PC-9 (cell line): Measurements from ENCODE around the gene CTNNAL1. TPM values are rescaled to one million over a fixed set of nuclear protein-coding genes. Genes with fewer than 3 reads are reported as not detected.
A peak's percentile ranks its signal among the peaks of the same experiment; 100 is the strongest.
"Not testable (repeated sequence)": the region's sequence is repeated elsewhere in the genome, so short reads cannot be mapped to it uniquely, and the experiment has no call there.

Source experiments
- Bru-seq: library from RNA; stranded (reverse); fragments of 400-500 nt; gene quantifications from one replicate; lab custom pipeline; 2021; lab: Mats Ljungman, UMichigan
- BruChase-seq, 2 experiments: library from RNA; stranded (reverse); fragments of 400-500 nt; gene quantifications; one replicate each; lab custom pipeline; 2021; lab: Mats Ljungman, UMichigan
- BruUV-seq: library from RNA; stranded (reverse); fragments of 400-500 nt; replicated peaks from 2 replicates; lab custom pipeline; 2021; lab: Mats Ljungman, UMichigan
- CTCF ChIA-PET: fragments of 300-600 bp; sonication (Branson Sonifier 250); formaldehyde crosslinking; loops from one replicate; lab custom pipeline; 2022; ENCODE audit warnings: antibody characterized with exemption; lab: Charles Lee
- POLR2A ChIA-PET: fragments of 300-600 bp; sonication (Branson Sonifier 250); formaldehyde crosslinking; loops from one replicate; lab custom pipeline; 2022; ENCODE audit warnings: antibody characterized with exemption; ENCODE audit not compliant: unreplicated experiment; lab: Charles Lee
- DNase-seq, 2 experiments: peaks; one replicate each; pipeline versions ENCODE4 v3.0.0 to v3.0.0-alpha.2; 2015 to 2022; ENCODE audit warnings: mixed read lengths in 1 of 2
- H2AFZ ChIP-seq: fragments of 200-600 bp; sonication (generic); 2 replicates; pipeline ENCODE4 v1.8.1; 2017; ENCODE audit warnings: antibody characterized with exemption
- H3F3A ChIP-seq: fragments of 200-600 bp; sonication (generic); 2 replicates; pipeline ENCODE4 v1.8.1; 2017; ENCODE audit warnings: antibody characterized with exemption, mild to moderate bottlenecking, low read depth; ENCODE audit not compliant: insufficient read depth
- H3K27ac ChIP-seq: fragments of 200-600 bp; sonication (generic); 2 replicates; pipeline ENCODE4 v1.6.1; 2016; ENCODE audit warnings: mixed run types
- H3K27me3 ChIP-seq: fragments of 200-600 bp; sonication (generic); 2 replicates; pipeline ENCODE4 v1.6.1; 2016; ENCODE audit warnings: low read depth, mixed run types; ENCODE audit not compliant: insufficient read depth
- H3K36me3 ChIP-seq: fragments of 200-600 bp; sonication (generic); 2 replicates; pipeline ENCODE4 v1.6.1; 2016; ENCODE audit warnings: low read depth, mixed run types
- H3K4me1 ChIP-seq: fragments of 200-600 bp; sonication (generic); replicated peaks from 2 replicates; pipeline ENCODE4 v1.6.1; 2016; ENCODE audit warnings: mixed run types; ENCODE audit not compliant: insufficient read depth
- H3K4me2 ChIP-seq: fragments of 200-600 bp; sonication (generic); 2 replicates; pipeline ENCODE4 v1.6.1; 2017; ENCODE audit warnings: mixed run types
- H3K4me3 ChIP-seq: fragments of 200-600 bp; sonication (generic); 2 replicates; pipeline ENCODE4 v1.6.1; 2016; ENCODE audit warnings: mixed run types
- H3K79me2 ChIP-seq: fragments of 200-600 bp; sonication (generic); 2 replicates; pipeline ENCODE4 v1.6.1; 2017; ENCODE audit warnings: low read depth, mixed run types
- H3K9me2 ChIP-seq: fragments of 200-600 bp; sonication (generic); 2 replicates; pipeline ENCODE4 v1.8.1; 2017; ENCODE audit warnings: mild to moderate bottlenecking; ENCODE audit not compliant: insufficient read depth
- H3K9me3 ChIP-seq: fragments of 200-600 bp; sonication (generic); 2 replicates; pipeline ENCODE4 v1.8.1; 2016; ENCODE audit warnings: low read depth; ENCODE audit not compliant: insufficient read depth
- H4K20me1 ChIP-seq: fragments of 200-600 bp; sonication (generic); 2 replicates; pipeline ENCODE4 v1.8.1; 2017; ENCODE audit not compliant: insufficient read depth
- CTCF ChIP-seq: fragments of 200-600 bp; sonication (generic); conservative IDR thresholded peaks from 2 replicates; pipeline ENCODE4 v1.6.1; 2017; ENCODE audit warnings: mixed run types, antibody characterized with exemption, mild to moderate bottlenecking, moderate library complexity
- EZH2 ChIP-seq: fragments of 200-600 bp; sonication (generic); IDR thresholded peaks from 2 replicates; pipeline ENCODE4 v1.8.0; 2017; ENCODE audit warnings: antibody characterized with exemption, low read depth
- intact Hi-C: fragments of 100-400 bp; cut with micrococcal nuclease; formaldehyde crosslinking; loops from one replicate; pipeline ENCODE4 v1.10.0; 2022; ENCODE audit not compliant: unreplicated experiment
- long read RNA-seq: library from polyadenylated mRNA; stranded (forward); transcript quantifications from one replicate; pipeline ENCODE4 v2.0.0, GENCODE V29; 2022
- total RNA-seq: library from RNA; stranded (reverse); gene quantifications from 2 replicates; pipeline ENCODE4 v1.2.3, GENCODE V29; 2021

CTNNAL1 gene
- total RNA-seq (57.7 and 71.3 TPM in 2 replicates), Bru-seq, nascent RNA (percentile 94 among the genes with signal in this experiment), BruChase-seq, experiment 1, labeled RNA remaining after a 2-hour chase (percentile 90 among the genes with signal in this experiment), BruChase-seq, experiment 2, labeled RNA remaining after a 6-hour chase (percentile 82 among the genes with signal in this experiment)
- long read RNA-seq, transcript CTNNAL1-204 (19 exons, 2,522 nt) = minor isoform, 5 of 210 reads
- long read RNA-seq, transcript CTNNAL1-201 (19 exons, 2,490 nt) = major isoform, 176 of 210 reads
- long read RNA-seq, partial matches to known transcripts = 3 of 210 reads
- long read RNA-seq, other reads (novel, unspliced or antisense) = 26 of 210 reads

GRCh38 chr9:109012876-109013678, at the start of gene CTNNAL1:
TSS of gene CTNNAL1 (minus strand) at chr9:109013499. CDS start at chr9:109013442, 57 bp downstream.
- Histone ChIP-seq H3K4me2 (peak within 1 kb of the TSS; percentile 83), H3F3A (peaks cover 65% of the 10 kb centered on the region), H3K79me2 (peaks cover 45% of the 10 kb centered on the region), H3K9me3 (no peaks in the 10 kb centered on the region), H4K20me1 (peaks cover 5% of the 10 kb centered on the region; the same call in 1 of the 2 replicates), H3K4me1 (peaks cover 74% of the 10 kb centered on the region), H3K27ac (peak within 1 kb of the TSS; percentile 77), H2AFZ (peak within 1 kb of the TSS; percentile 79), H3K4me3 (peak within 1 kb of the TSS; percentile 72), H3K9me2 (no peaks in the 10 kb centered on the region), H3K36me3 (peaks cover 9% of the 10 kb centered on the region; the same call in 1 of the 2 replicates), H3K27me3 (no peaks in the 10 kb centered on the region)
- intact Hi-C loops = loop anchor here (1.0 to 5.0 kb wide), 6 partner anchors 23 to 304 kb away; partner anchors contain the start of genes ABITRAM, ELP1 and TMEM245
- peak; percentile 49 to 95 for DNase-seq
- CTCF ChIA-PET = no interaction called here
- POLR2A ChIA-PET = interaction anchor here (1.0 kb wide), 1 partner anchor 107 kb away, joined by 9 read pairs; the partner anchor contains the start of gene TMEM245
- TF ChIP-seq EZH2 (no peak), CTCF (no peak)
- BruUV-seq = no TSS peak

GRCh38 chr9:109062543-109062942, 49.2 kb upstream of the CTNNAL1 start:
- Histone ChIP-seq H3K27ac (no peak overlapping the region), H3K4me2 (no peak overlapping the region), H3K4me1 (peaks cover 42% of the 10 kb centered on the region), H3K27me3 (no peaks in the 10 kb centered on the region), H3K9me2 (no peaks in the 10 kb centered on the region), H3K79me2 (peaks cover 41% of the 10 kb centered on the region), H3K4me3 (no peak overlapping the region), H2AFZ (no peak overlapping the region), H3K9me3 (no peaks in the 10 kb centered on the region), H3K36me3 (peaks cover 49% of the 10 kb centered on the region), H4K20me1 (no peaks in the 10 kb centered on the region), H3F3A (peaks cover 42% of the 10 kb centered on the region)
- intact Hi-C loops = no loop called here
- BruUV-seq = no TSS peak
- POLR2A ChIA-PET = no interaction called here
- CTCF ChIA-PET = interaction anchor here (0.7 kb wide), 1 partner anchor 16 kb away, joined by 3 read pairs; no protein-coding TSS in a partner anchor
- TF ChIP-seq EZH2 (no peak), CTCF (no peak)
- DNase-seq = no peak

- Histone ChIP-seq H3K4me2 (no peak overlapping the region), H3K9me3 (no peaks in the 10 kb centered on the region), H4K20me1 (no peaks in the 10 kb centered on the region), H3K27ac (no peak overlapping the region), H3K27me3 (no peaks in the 10 kb centered on the region), H3K4me3 (no peak overlapping the region), H2AFZ (no peak overlapping the region), H3F3A (peaks cover 21% of the 10 kb centered on the region), H3K9me2 (no peaks in the 10 kb centered on the region), H3K36me3 (peaks cover 53% of the 10 kb centered on the region), H3K4me1 (peaks cover 20% of the 10 kb centered on the region), H3K79me2 (peaks cover 41% of the 10 kb centered on the region)
- BruUV-seq = no TSS peak
- intact Hi-C loops = no loop called here
- ChIA-PET CTCF (no interaction called here), POLR2A (interaction anchor here (0.7 kb wide), 1 partner anchor 591 kb away, joined by 4 read pairs; no protein-coding TSS in a partner anchor)
- TF ChIP-seq CTCF (no peak), EZH2 (no peak)
- DNase-seq = no peak
Measured at GRCh38 chr9:109060191-109060590, 46.9 kb upstream of the CTNNAL1 start.

GRCh38 chr9:109053121-109053520, 39.8 kb upstream of the CTNNAL1 start:
- H3K4me2 ChIP-seq, H3K27me3 ChIP-seq, H3K9me2 ChIP-seq, H3K4me3 ChIP-seq, CTCF ChIA-PET, H3K79me2 ChIP-seq, intact Hi-C loops, DNase-seq, H2AFZ ChIP-seq, H4K20me1 ChIP-seq, POLR2A ChIA-PET, BruUV-seq, H3K4me1 ChIP-seq, H3K27ac ChIP-seq, H3K9me3 ChIP-seq, H3F3A ChIP-seq: not testable (repeated sequence)
- peaks cover 38% of the 10 kb centered on the region for H3K36me3 ChIP-seq
